PC-3 (cell line): ENCODE measurements around the gene MT3. TPM values are rescaled to one million over a fixed set of nuclear protein-coding genes. Genes with fewer than 3 reads are reported as not detected.

ENCODE experiments used
- ATAC-seq: fragments of 200-7000 bp; cut with Tn5 transposase; 2 replicates; pipeline ENCODE4 v1.9.1; 2020; ENCODE audit warnings: mild to moderate bottlenecking, moderate library complexity
- BruUV-seq: library from RNA; stranded (reverse); fragments of 400-500 nt; replicated peaks from 2 replicates; lab custom pipeline; 2021; lab: Mats Ljungman, UMichigan
- CTCF ChIA-PET: fragments of 300-600 bp; sonication (Branson Sonifier 250); formaldehyde crosslinking; loops from one replicate; lab custom pipeline; 2022; ENCODE audit warnings: antibody characterized with exemption; lab: Charles Lee
- POLR2A ChIA-PET: fragments of 300-600 bp; sonication (Branson Sonifier 250); formaldehyde crosslinking; loops from one replicate; lab custom pipeline; 2022; ENCODE audit warnings: antibody characterized with exemption; ENCODE audit not compliant: unreplicated experiment; lab: Charles Lee
- DNase-seq: peaks from one replicate; pipeline ENCODE4 v3.0.0-alpha.2; 2015
- H2AFZ ChIP-seq: fragments of 300-600 bp; sonication (generic); 2 replicates; pipeline ENCODE4 v1.6.0; 2016; ENCODE audit warnings: antibody characterized with exemption, low read length
- H3F3A ChIP-seq: fragments of 300-600 bp; sonication (generic); one replicate; pipeline ENCODE4 v1.6.0; 2017; ENCODE audit warnings: antibody characterized with exemption, low read length, control low read depth, mild to moderate bottlenecking; ENCODE audit not compliant: unreplicated experiment
- H3K27ac ChIP-seq: fragments of 300-600 bp; sonication (generic); 2 replicates; pipeline ENCODE4 v1.5.1; 2016; ENCODE audit warnings: mild to moderate bottlenecking, low read length
- H3K27me3 ChIP-seq: fragments of 300-600 bp; sonication (generic); 2 replicates; pipeline ENCODE4 v1.6.1; 2016; ENCODE audit warnings: low read length, mixed read lengths
- H3K36me3 ChIP-seq: fragments of 300-600 bp; sonication (generic); 2 replicates; pipeline ENCODE4 v1.6.1; 2016; ENCODE audit warnings: low read depth, mixed run types, low read length, mixed read lengths
- H3K4me1 ChIP-seq: fragments of 300-600 bp; sonication (generic); 2 replicates; pipeline ENCODE4 v1.5.1; 2016; ENCODE audit warnings: low read length; ENCODE audit not compliant: insufficient read depth
- H3K4me2 ChIP-seq: fragments of 300-600 bp; sonication (generic); 2 replicates; pipeline ENCODE4 v1.6.0; 2016; ENCODE audit warnings: low read length
- H3K4me3 ChIP-seq: fragments of 300-600 bp; sonication (generic); 2 replicates; pipeline ENCODE4 v1.5.1; 2016; ENCODE audit warnings: mild to moderate bottlenecking, low read length, mixed read lengths
- H3K79me2 ChIP-seq: fragments of 300-600 bp; sonication (generic); 2 replicates; pipeline ENCODE4 v1.6.1; 2017; ENCODE audit warnings: low read length, mixed read lengths
- H3K9ac ChIP-seq: fragments of 300-600 bp; sonication (generic); 2 replicates; pipeline ENCODE4 v1.6.0; 2016; ENCODE audit warnings: mild to moderate bottlenecking, low read length
- H3K9me2 ChIP-seq: fragments of 300-600 bp; sonication (generic); replicated peaks from 2 replicates; pipeline ENCODE4 v1.6.1; 2016; ENCODE audit warnings: mixed run types, low read length, mixed read lengths
- H3K9me3 ChIP-seq: fragments of 300-600 bp; sonication (generic); 2 replicates; pipeline ENCODE4 v1.6.1; 2016; ENCODE audit warnings: low read length, mixed read lengths
- H4K20me1 ChIP-seq: fragments of 300-600 bp; sonication (generic); 2 replicates; pipeline ENCODE4 v1.6.1; 2016; ENCODE audit warnings: low read length, mixed read lengths
- CTCF ChIP-seq: fragments of 300-600 bp; sonication (generic); conservative IDR thresholded peaks from 2 replicates; pipeline ENCODE4 v1.5.1; 2017; ENCODE audit warnings: antibody characterized with exemption, low read depth, mild to moderate bottlenecking, low read length
- EZH2 ChIP-seq: fragments of 300-600 bp; sonication (generic); IDR thresholded peaks from one replicate; pipeline ENCODE4 v1.6.1; 2017; ENCODE audit warnings: antibody characterized with exemption, mild to moderate bottlenecking, low read length; ENCODE audit not compliant: unreplicated experiment
- EZH2phosphoT487 ChIP-seq: fragments of 300-600 bp; sonication (generic); IDR thresholded peaks from 2 replicates; pipeline ENCODE4 v1.6.1; 2018; ENCODE audit warnings: mild to moderate bottlenecking, antibody characterized with exemption, low read length, borderline replicate concordance
- intact Hi-C: fragments of 100-400 bp; cut with micrococcal nuclease; formaldehyde crosslinking; loops from 2 replicates; pipeline ENCODE4 v1.9.0; 2023
- total RNA-seq: library from RNA; depleted of rRNA; stranded (reverse); fragments of >200 nt; gene quantifications from 2 replicates; pipeline ENCODE4 v1.2.3, GENCODE V29; 2014

Gene MT3
- total RNA-seq, 1 experiment from 2014 or later, result not detected

DNA sequence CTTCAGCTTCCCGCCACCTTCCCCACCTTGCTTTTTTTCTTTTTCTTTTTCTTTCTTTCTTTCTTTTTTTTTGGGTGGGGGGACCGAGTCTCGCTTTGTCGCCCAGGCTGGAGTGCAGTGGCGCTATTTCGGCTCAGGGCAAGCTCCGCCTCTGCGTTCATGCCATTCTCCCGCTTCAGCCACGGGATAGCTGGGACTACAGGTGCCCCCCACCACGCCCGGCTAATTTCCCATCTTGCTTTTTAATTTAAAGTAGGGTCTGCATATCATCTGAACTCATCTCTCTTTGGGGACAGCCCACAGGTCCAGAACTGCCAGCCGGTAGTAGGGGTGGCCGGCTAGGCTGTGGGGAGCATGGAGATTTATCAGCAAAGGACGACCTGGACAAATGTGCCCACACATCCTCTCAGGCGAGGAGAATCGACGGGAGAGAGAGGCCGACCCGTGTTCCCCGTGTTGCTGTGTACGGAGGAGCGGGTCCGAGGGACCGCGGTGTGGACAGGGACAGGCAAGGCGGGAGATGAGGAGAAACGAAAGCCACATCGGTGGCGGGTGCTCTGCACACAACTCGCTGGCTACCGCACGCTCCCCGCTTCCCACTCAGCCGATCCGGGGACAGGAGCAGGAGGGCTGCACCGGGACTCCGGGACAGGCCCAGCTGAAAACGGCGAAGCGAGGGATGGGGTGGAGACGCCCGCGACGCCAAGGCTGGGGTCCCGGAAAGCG lies 45.5 kb downstream of the MT3 start:
- POLR2A ChIA-PET, result no interaction called here
- Histone ChIP-seq H3K9me2 (no peaks in the 10 kb centered on the region), H3K4me2 (no peak overlapping the region), H3K27ac (no peak overlapping the region), H3K9ac (no peak overlapping the region), H3K4me1 (peaks cover 4% of the 10 kb centered on the region), H2AFZ (no peak overlapping the region), H3K4me3 (no peak overlapping the region), H3F3A (no peaks in the 10 kb centered on the region), H3K9me3 (no peaks in the 10 kb centered on the region), H3K79me2 (no peaks in the 10 kb centered on the region), H3K36me3 (no peaks in the 10 kb centered on the region), H4K20me1 (no peaks in the 10 kb centered on the region), H3K27me3 (no peaks in the 10 kb centered on the region)
- CTCF ChIA-PET, result no interaction called here
- BruUV-seq, result no TSS peak
- no peak for DNase-seq
- no peak for ATAC-seq
- intact Hi-C loops, result no loop called here
- TF ChIP-seq EZH2phosphoT487 (no peak), EZH2 (no peak), CTCF (no peak)

DNA sequence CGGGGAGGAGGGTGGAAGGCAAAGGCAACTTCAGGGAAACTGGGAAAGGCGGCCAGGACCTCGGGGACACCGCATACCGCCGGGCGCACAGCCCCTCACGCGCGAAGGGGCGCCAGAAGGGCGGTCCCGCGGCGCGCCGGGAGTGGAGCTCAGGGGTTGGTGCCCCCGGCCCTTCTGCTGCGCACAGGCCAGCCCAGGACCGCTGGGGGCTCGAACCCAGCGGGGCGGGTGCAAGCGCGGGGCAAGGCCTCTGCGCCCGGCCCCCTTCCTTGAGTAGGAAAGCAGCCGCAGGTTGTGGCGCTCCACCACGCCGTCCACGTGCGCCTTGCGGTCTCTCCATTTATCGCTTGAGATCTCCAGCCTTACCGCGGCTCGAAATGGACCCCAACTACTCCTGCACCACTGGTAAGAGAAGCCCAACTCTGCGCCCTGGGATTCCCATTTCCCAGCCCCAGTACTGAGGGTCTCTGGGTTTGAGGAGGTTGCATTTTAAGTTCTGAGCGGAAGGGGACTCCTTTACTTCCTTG lies 46.2 kb downstream of the MT3 start:
- TF ChIP-seq EZH2phosphoT487 (no peak), CTCF (no peak), EZH2 (no peak)

More for the DNA sequence above, 46.2 kb downstream of the MT3 start:
- no TSS peak for BruUV-seq
- ChIA-PET POLR2A (no interaction called here), CTCF (no interaction called here)
- DNase-seq, result no peak
- H3K4me3 ChIP-seq, result no peak overlapping the region
- no peaks in the 10 kb centered on the region for H3F3A ChIP-seq
- no peaks in the 10 kb centered on the region for H3K79me2 ChIP-seq
- no peak overlapping the region for H3K9ac ChIP-seq
- no peaks in the 10 kb centered on the region for H3K27me3 ChIP-seq
- H3K27ac ChIP-seq, result no peak overlapping the region
- intact Hi-C loops, result no loop called here
- H3K9me3 ChIP-seq, result no peaks in the 10 kb centered on the region
- no peak overlapping the region for H3K4me2 ChIP-seq
- H4K20me1 ChIP-seq, result no peaks in the 10 kb centered on the region
- H3K4me1 ChIP-seq, result peaks cover 10% of the 10 kb centered on the region
- ATAC-seq, result no peak
- H3K36me3 ChIP-seq, result no peaks in the 10 kb centered on the region
- H2AFZ ChIP-seq, result no peak overlapping the region
- no peaks in the 10 kb centered on the region for H3K9me2 ChIP-seq
